IMR-90 (cell line): ENCODE results near the gene NFATC1. TPM values are rescaled to one million over a fixed set of nuclear protein-coding genes. Genes with fewer than 3 reads are reported as not detected.

ENCODE experiments used
- ATAC-seq: fragments of 200-7000 bp; cut with Tn5 transposase; 2 replicates; pipeline ENCODE4 v1.9.1; 2020; ENCODE audit warnings: low read depth, mild to moderate bottlenecking, moderate library complexity
- BruUV-seq: library from RNA; stranded (reverse); fragments of 400-500 nt; replicated peaks from 2 replicates; lab custom pipeline; 2021; lab: Mats Ljungman, UMichigan
- CTCF ChIA-PET: fragments of 300-600 bp; formaldehyde crosslinking; extraction: SDS; loops from one replicate; lab custom pipeline; 2021; ENCODE audit warnings: antibody characterized with exemption; lab: Yijun Ruan, JAX
- POLR2A ChIA-PET: fragments of 300-600 bp; sonication (Branson Sonifier 250); formaldehyde crosslinking; loops from one replicate; lab custom pipeline; 2022; ENCODE audit warnings: antibody characterized with exemption; ENCODE audit not compliant: unreplicated experiment; lab: Charles Lee
- DNase-seq: peaks from one replicate; pipeline ENCODE4 v3.0.0; 2013
- H2AFZ ChIP-seq: replicated peaks from 2 replicates; pipeline ENCODE3; 2013; ENCODE audit warnings: low read length, mild to moderate bottlenecking; ENCODE audit not compliant: poor library complexity
- H2AK5ac ChIP-seq: 2 replicates; pipeline ENCODE4 v1.6.1; 2013; ENCODE audit warnings: low read depth, low read length, inconsistent platforms
- H2AK9ac ChIP-seq: replicated peaks from 2 replicates; pipeline ENCODE3; 2013; ENCODE audit warnings: mild to moderate bottlenecking, low read depth, low read length, moderate library complexity; ENCODE audit not compliant: poor library complexity
- H2BK120ac ChIP-seq: 2 replicates; pipeline ENCODE4 v1.6.1; 2013; ENCODE audit warnings: low read depth, low read length, inconsistent platforms
- H2BK15ac ChIP-seq: 3 replicates; pipeline ENCODE4 v1.6.1; 2013; ENCODE audit warnings: low read depth, low read length, inconsistent platforms
- H2BK20ac ChIP-seq: 2 replicates; pipeline ENCODE4 v1.6.1; 2013; ENCODE audit warnings: low read depth, mild to moderate bottlenecking, inconsistent platforms, low read length, moderate library complexity
- H2BK5ac ChIP-seq: 2 replicates; pipeline ENCODE4 v1.6.1; 2013; ENCODE audit warnings: mild to moderate bottlenecking, low read depth, low read length, inconsistent platforms; ENCODE audit not compliant: poor library complexity, severe bottlenecking
- H3K14ac ChIP-seq: replicated peaks from 2 replicates; pipeline ENCODE4 v1.6.1; 2013; ENCODE audit warnings: low read depth, low read length, inconsistent platforms
- H3K18ac ChIP-seq: 2 replicates; pipeline ENCODE4 v1.6.1; 2013; ENCODE audit warnings: low read depth, low read length, control low read depth
- H3K23ac ChIP-seq: 2 replicates; pipeline ENCODE4 v1.6.1; 2013; ENCODE audit warnings: low read depth, low read length, inconsistent platforms
- H3K27ac ChIP-seq: 2 replicates; pipeline ENCODE4 v1.5.1; 2013; ENCODE audit warnings: mild to moderate bottlenecking, control low read depth, low read length; ENCODE audit not compliant: insufficient read depth
- H3K27me3 ChIP-seq: 2 replicates; pipeline ENCODE4 v1.6.1; 2013; ENCODE audit warnings: low read length; ENCODE audit not compliant: control insufficient read depth, insufficient read depth
- H3K36me3 ChIP-seq: 2 replicates; pipeline ENCODE4 v1.6.1; 2013; ENCODE audit warnings: low read length, mixed read lengths; ENCODE audit not compliant: control insufficient read depth, insufficient read depth
- H3K4ac ChIP-seq: 2 replicates; pipeline ENCODE4 v1.6.1; 2013; ENCODE audit warnings: low read depth, low read length, inconsistent platforms
- H3K4me1 ChIP-seq: 2 replicates; pipeline ENCODE4 v1.6.1; 2013; ENCODE audit warnings: low read length, mixed read lengths; ENCODE audit not compliant: control insufficient read depth, insufficient read depth
- H3K4me2 ChIP-seq: 2 replicates; pipeline ENCODE4 v1.6.1; 2013; ENCODE audit warnings: low read depth, mild to moderate bottlenecking, control low read depth, low read length, moderate library complexity
- H3K4me3 ChIP-seq: 2 replicates; pipeline ENCODE4 v1.5.1; 2013; ENCODE audit warnings: low read depth, mild to moderate bottlenecking, control low read depth, low read length, moderate library complexity; ENCODE audit not compliant: insufficient read depth
- H3K56ac ChIP-seq: 2 replicates; pipeline ENCODE4 v1.6.1; 2013; ENCODE audit warnings: low read length, inconsistent platforms; ENCODE audit not compliant: insufficient read depth; ENCODE audit errors: extremely low read depth
- H3K79me1 ChIP-seq, 2 experiments: 2 replicates each; pipeline ENCODE4 v1.6.1; 2013; ENCODE audit warnings: low read length in 2 of 2, inconsistent platforms in 1 of 2, low read depth in 1 of 2
- H3K9ac ChIP-seq: 2 replicates; pipeline ENCODE4 v1.6.1; 2013; ENCODE audit warnings: low read depth, low read length, control low read depth
- H3K9me1 ChIP-seq: 2 replicates; pipeline ENCODE4 v1.6.1; 2013; ENCODE audit warnings: low read length, inconsistent platforms; ENCODE audit not compliant: insufficient read depth
- H3K9me3 ChIP-seq: 2 replicates; pipeline ENCODE4 v1.6.1; 2013; ENCODE audit warnings: low read length; ENCODE audit not compliant: control insufficient read depth, insufficient read depth
- H4K20me1 ChIP-seq: 2 replicates; pipeline ENCODE4 v1.6.1; 2013; ENCODE audit warnings: low read length, inconsistent platforms; ENCODE audit not compliant: insufficient read depth
- H4K5ac ChIP-seq: 2 replicates; pipeline ENCODE4 v1.6.1; 2013; ENCODE audit warnings: mild to moderate bottlenecking, low read depth, low read length, control low read depth
- H4K8ac ChIP-seq, 2 experiments: 2 replicates each; pipeline ENCODE4 v1.6.1; 2013; ENCODE audit warnings: low read depth in 2 of 2, low read length in 2 of 2, control low read depth in 1 of 2, inconsistent platforms in 1 of 2
- H4K91ac ChIP-seq: 2 replicates; pipeline ENCODE4 v1.6.1; 2013; ENCODE audit warnings: low read depth, low read length, inconsistent platforms; ENCODE audit not compliant: insufficient read depth
- MAZ ChIP-seq: IDR thresholded peaks from 2 replicates; pipeline ENCODE4 v1.6.1; 2012; ENCODE audit warnings: low read depth, mild to moderate bottlenecking, low read length, improper control_type of control experiment, moderate library complexity, borderline replicate concordance
- NFE2L2 ChIP-seq: fragments of 150-350 bp; IDR thresholded peaks from 2 replicates; pipeline ENCODE4 v1.6.1; 2016; ENCODE audit warnings: low read depth, mild to moderate bottlenecking, low read length
- RFX5 ChIP-seq: IDR thresholded peaks from 2 replicates; pipeline ENCODE4 v1.8.0; 2012; ENCODE audit warnings: low read depth, mild to moderate bottlenecking, low read length, moderate library complexity
- SMC3 ChIP-seq: fragments of 150-350 bp; IDR thresholded peaks from 2 replicates; pipeline ENCODE4 v1.6.1; 2016; ENCODE audit warnings: low read depth, mild to moderate bottlenecking, antibody characterized with exemption, low read length, moderate library complexity
- WGBS, 2 experiments: methylation state at CpG; one replicate each; pipeline versions ENCODE4 v1.1.5 to v1.1.7; 2013; ENCODE audit warnings: missing lambda C conversion rate in 2 of 2; ENCODE audit not compliant: insufficient read length in 1 of 2; ENCODE audit errors: extremely low coverage in 2 of 2; 5-methylcytosine and 5-hydroxymethylcytosine counted together
- dilution Hi-C: fragments of 300-500 bp; cut with HindIII; formaldehyde crosslinking; loops from one replicate; pipeline ENCODE4 v1.14.3; 2018; ENCODE audit warnings: low sequenced_read_pairs; ENCODE audit not compliant: unreplicated experiment
- in situ Hi-C: fragments of 300-500 bp; cut with MboI; formaldehyde crosslinking; loops from 3 replicates; pipeline ENCODE4 v1.14.3; 2019; ENCODE audit warnings: low sequenced_read_pairs, inconsistent platforms, mixed read lengths
- intact Hi-C: fragments of 100-400 bp; cut with micrococcal nuclease; formaldehyde crosslinking; loops from 2 replicates; pipeline ENCODE4 v1.10.0; 2022
- polyA plus RNA-seq, 3 experiments: library from polyadenylated mRNA; depleted of rRNA; stranded (reverse); fragments of >200 nt; gene quantifications; 2 replicates each; pipeline ENCODE4 v1.2.3, GENCODE V29; 2012; ENCODE audit warnings: low replicate concordance in 1 of 3
- total RNA-seq: library from RNA; depleted of rRNA; stranded (reverse); fragments of >200 nt; gene quantifications from 2 replicates; pipeline ENCODE4 v1.2.3, GENCODE V29; 2012

Gene NFATC1
- total and polyA plus RNA-seq, 2 of the 4 experiments (the other 2 are of a cell fraction), result 0.36 to 1.8 TPM

GRCh38 chr18:79389689-79390088, 6.0 kb upstream of the NFATC1 start:
- Histone ChIP-seq H3K4me3 (no peak overlapping the region), H2AFZ (no peak overlapping the region), H2AK5ac (no peak overlapping the region), H3K79me1 (no peaks in the 10 kb centered on the region), H2BK120ac (no peak overlapping the region), H3K9ac (no peak overlapping the region), H3K9me1 (no peaks in the 10 kb centered on the region), H4K8ac (no peak overlapping the region), H4K20me1 (no peaks in the 10 kb centered on the region), H3K4me1 (peaks cover 7% of the 10 kb centered on the region), H3K23ac (no peak overlapping the region), H3K27ac (no peak overlapping the region), H2BK5ac (no peak overlapping the region), H2BK20ac (no peak overlapping the region), H4K91ac (no peak overlapping the region), H3K36me3 (no peaks in the 10 kb centered on the region), H3K4ac (no peak overlapping the region), H4K5ac (no peak overlapping the region), H3K14ac (no peak overlapping the region), H3K27me3 (peaks cover 30% of the 10 kb centered on the region), H3K9me3 (no peaks in the 10 kb centered on the region), H2BK15ac (no peak overlapping the region), H3K18ac (no peak overlapping the region), H2AK9ac (no peak overlapping the region), H3K56ac (no peak overlapping the region), H3K4me2 (no peak overlapping the region)
- BruUV-seq, result no TSS peak
- DNase-seq (no peak), ATAC-seq (no peak)
- TF ChIP-seq RFX5 (no peak), SMC3 (no peak), MAZ (no peak), NFE2L2 (no peak)
- intact Hi-C loops, result no loop called here
- dilution Hi-C loops, result no loop called here
- POLR2A ChIA-PET, result no interaction called here
- CTCF ChIA-PET, result interaction anchor here (1.8 kb wide), 1 partner anchor 10 kb away, joined by 4 read pairs; no protein-coding TSS in a partner anchor
- WGBS, 2 experiments, result no CpG with 5 or more reads among the region's 4 CpGs
- in situ Hi-C loops, result no loop called here
